AG09319 (cell line): Measurements from ENCODE around the gene XG.

ENCODE experiments used
- DNase-seq: peaks from one replicate; pipeline ENCODE4 v3.0.0-alpha.2; 2010; ENCODE audit warnings: low read depth; ENCODE audit errors: extremely low read depth
- CTCF ChIP-seq: IDR thresholded peaks from 2 replicates; pipeline ENCODE4 v1.5.1; 2011; ENCODE audit warnings: low read depth, mild to moderate bottlenecking, inconsistent platforms, low read length, moderate library complexity

Gene XG

GRCh38 chrX:2840961-2841360, 89.1 kb downstream of the XG start:
- no peak for DNase-seq
- no peak for TF ChIP-seq CTCF

- DNase-seq = no peak
- no peak for TF ChIP-seq CTCF
Measured at GRCh38 chrX:2841537-2841936, 89.7 kb downstream of the XG start.

- no peak for TF ChIP-seq CTCF
Measured at GRCh38 chrX:2846992-2847391, 95.2 kb downstream of the XG start.

GRCh38 chrX:2848871-2849301, 97.0 kb downstream of the XG start:
- DNase-seq = no peak
- TF ChIP-seq CTCF = no peak

More at GRCh38 chrX:2846992-2847391, 95.2 kb downstream of the XG start:
- DNase-seq = no peak

GRCh38 chrX:2854918-2855317, 103.1 kb downstream of the XG start:
- TF ChIP-seq CTCF = no peak
- DNase-seq = no peak

GRCh38 chrX:2855761-2856160, 103.9 kb downstream of the XG start:
- TF ChIP-seq CTCF = no peak
- DNase-seq = no peak

- TF ChIP-seq CTCF = no peak
- DNase-seq = no peak
Measured at GRCh38 chrX:2857566-2857965, 105.7 kb downstream of the XG start.
